GM11168 (cell line): ENCODE measurements around the gene ESRP2.

Source experiments
- in situ Hi-C: fragments of 300-500 bp; cut with MboI; formaldehyde crosslinking; loops from one replicate; pipeline ENCODE4 v1.12.0; 2022; ENCODE audit warnings: low sequenced_read_pairs; ENCODE audit not compliant: unreplicated experiment

Gene ESRP2

DNA sequence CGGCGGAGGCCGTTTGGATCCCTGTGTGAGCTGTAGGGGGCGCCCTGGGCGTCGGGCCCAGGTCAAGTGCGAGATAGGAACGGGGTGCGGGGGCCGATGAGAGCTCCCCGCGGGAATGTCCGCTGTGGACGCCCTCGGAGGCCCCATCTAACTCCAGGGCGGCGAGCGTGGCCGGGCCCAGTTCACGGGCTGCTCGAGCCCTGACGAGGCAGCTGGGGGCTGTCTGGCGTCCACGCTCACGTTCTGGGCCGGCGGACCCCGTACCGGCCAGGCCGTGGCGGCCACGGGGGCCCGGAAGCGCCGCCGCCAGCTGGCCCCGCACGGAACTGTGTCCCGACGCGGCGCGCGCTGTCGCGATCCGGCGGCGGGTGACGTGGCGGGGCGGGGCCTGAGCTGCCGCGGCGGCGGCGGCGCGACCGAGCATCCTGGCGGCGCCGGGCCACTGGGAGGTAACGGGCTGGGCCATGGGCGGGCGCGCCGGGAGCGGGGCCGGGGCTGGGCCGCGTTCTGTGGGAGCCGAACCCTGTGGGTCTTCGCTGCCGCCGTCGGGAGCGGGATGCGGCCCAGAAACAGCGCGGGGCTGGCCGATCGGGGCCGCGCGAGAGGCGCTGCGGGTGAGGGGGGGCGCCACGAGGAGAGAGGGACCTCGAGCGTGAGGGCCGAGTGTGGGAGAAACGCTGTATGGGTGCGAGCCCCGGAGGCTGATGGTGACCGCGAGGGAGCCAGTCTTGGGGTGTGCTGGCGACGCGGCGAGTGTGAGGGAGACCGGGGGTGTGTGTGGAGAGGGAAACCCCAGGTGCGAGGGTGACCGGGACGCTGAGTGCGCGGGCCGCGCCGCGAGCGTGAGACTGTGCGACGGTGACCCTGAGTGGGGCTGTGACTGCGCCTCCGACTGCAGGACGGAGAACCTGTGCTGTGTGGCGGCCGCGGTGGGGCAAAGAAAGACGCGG lies 28.5 kb upstream of the ESRP2 start, which contains the start of gene SLC7A6:
Gene SLC7A6, plus strand, starts transcription at position 399 of the 950 bp plus-strand sequence. CDS start 10,201 bp downstream, outside the sequence.
- in situ Hi-C loops = no loop called here

DNA sequence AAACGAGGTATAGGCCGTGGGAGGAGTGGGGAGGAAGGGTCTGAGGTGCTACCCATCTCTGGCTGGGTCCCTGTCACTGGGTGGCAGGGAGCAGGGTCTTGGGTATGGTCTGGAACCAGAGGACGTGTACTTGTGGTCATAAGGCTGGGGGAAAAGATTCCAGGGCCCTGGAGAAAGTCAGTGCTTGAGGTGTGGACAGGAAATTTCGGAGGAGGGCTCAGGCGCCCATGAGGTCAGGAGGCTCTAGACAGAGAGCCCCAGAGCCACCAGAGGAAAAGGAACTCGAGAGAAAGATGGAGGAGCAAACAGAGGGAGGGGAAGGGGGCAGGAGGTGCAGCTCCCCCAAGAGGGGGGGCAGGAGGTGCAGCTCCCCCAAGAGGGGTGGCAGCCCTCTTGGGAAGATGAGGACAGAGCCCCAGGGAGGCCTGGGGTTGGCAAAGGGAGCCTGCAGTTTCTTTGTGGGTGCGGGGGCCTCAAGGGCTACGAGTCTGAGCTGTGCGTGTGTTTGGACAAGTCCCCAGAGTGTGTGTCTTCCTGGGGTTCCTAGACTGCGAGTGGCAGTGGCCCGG lies 27.7 kb upstream of the ESRP2 start:
- in situ Hi-C loops = no loop called here

DNA sequence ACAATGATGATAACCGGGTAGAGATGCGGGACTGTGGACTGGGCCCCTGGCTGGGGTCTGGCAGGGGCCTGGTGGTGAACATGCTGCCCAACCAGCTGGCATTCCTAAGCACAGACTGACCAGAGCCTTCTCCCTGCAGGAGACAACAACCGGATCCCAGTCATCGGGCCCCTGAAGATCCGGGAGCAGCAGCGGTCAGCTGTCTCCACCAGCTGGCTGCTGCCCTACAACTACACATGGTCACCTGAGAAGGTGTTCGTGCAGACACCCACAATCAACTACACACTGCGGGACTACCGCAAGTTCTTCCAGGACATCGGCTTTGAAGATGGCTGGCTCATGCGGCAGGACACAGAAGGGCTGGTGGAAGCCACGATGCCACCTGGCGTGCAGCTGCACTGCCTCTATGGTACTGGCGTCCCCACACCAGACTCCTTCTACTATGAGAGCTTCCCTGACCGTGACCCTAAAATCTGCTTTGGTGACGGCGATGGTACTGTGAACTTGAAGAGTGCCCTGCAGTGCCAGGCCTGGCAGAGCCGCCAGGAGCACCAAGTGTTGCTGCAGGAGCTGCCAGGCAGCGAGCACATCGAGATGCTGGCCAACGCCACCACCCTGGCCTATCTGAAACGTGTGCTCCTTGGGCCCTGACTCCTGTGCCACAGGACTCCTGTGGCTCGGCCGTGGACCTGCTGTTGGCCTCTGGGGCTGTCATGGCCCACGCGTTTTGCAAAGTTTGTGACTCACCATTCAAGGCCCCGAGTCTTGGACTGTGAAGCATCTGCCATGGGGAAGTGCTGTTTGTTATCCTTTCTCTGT lies 23.3 kb upstream of the ESRP2 start:
- in situ Hi-C loops = loop anchor here (5.0 kb wide), 1 partner anchor 53 kb away; the partner anchor contains the start of genes PRMT7 and SLC7A6OS

DNA sequence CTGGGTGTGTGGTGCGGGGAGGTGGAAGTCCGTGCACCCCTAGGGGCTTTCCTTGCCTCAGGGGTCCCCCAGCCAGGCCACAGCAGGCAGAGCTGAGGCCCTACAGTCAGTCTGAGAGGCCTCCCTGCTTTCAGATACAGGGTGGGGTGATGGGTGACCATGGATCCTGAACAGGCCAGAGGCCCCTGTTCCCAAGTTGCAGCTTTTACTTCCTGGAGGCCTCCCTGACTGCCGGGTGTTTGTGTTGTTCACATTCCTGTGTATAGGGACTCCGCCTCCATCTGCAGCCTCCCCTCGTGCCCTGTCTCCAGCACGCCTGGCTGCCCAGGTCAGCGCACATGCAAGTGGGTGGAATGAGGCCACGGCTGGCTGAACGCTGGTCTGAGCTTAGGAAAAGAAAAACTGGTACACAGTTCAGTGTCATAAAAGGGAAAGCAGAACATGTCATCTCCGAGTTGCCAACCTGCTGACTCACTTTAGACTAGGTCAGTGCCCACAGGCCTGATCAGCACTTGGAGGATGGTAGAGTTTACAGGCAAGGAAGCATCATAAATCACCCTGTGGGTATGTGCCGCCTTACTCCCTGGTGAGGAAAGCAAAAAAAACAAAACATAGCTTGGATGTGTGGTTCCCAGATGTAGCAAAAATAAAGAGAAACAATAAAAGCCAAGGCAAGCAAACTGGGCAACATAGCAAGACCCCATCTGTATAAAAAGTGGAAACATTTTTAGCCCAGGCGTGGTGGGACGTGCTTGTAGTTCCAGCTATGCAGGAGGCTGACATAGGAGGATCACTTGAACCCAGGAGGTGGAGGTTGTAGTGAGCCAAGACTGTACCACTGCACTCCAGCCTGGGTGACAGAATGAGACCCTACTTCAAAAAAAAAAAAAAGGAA lies 22.2 kb upstream of the ESRP2 start:
- in situ Hi-C loops = loop anchor here (5.0 kb wide), 1 partner anchor 54 kb away; the partner anchor contains the start of genes PRMT7 and SLC7A6OS

DNA sequence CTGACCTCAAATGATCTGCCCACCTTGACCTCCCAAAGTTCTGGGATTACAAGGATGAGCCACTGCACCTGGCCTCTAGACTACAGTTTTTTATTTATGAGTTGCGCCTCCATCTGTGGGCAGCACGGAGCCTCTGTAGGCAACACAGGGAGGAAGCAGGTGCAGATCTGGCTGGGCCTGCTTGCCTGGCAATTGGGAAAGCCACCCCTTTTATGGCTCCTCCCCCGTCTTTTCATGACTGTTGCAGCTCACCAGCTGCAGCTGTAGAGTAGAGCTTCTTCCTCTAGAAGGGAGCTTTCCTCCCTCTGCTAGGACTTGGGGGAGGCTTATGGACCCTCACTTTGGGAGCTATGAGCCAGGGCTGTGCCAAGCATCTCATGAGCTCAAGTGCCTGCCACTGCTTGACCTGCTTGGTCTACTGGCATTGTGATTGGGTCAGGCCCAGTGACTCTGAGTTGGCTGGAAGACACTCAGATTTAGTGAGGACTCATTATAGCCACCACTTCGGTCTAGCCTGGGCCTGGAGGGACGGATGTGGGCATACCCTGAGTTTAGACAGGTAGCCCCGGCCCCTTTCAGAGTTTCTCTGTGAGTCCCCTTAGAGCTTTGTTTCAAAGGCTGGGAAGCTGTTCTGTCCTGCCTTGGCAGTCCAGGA lies 21.5 kb upstream of the ESRP2 start:
- in situ Hi-C loops = loop anchor here (5.0 kb wide), 1 partner anchor 55 kb away; the partner anchor contains the start of genes PRMT7 and SLC7A6OS

DNA sequence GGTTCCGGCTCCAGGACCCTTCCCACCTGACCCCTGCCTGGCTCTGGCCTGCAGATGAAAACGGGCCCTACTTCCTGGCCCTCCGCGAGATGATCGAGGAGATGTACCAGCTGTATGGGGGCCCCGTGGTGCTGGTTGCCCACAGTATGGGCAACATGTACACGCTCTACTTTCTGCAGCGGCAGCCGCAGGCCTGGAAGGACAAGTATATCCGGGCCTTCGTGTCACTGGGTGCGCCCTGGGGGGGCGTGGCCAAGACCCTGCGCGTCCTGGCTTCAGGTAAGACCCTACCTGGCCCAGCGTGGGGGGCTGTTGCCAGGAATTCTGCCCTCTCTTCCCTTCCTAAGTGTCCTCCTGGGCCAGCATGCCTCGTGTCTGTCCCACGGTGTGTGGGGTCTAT lies 19.8 kb upstream of the ESRP2 start:
- in situ Hi-C loops = loop anchor here (5.0 kb wide), 1 partner anchor 57 kb away; the partner anchor contains the start of genes PRMT7 and SLC7A6OS

DNA sequence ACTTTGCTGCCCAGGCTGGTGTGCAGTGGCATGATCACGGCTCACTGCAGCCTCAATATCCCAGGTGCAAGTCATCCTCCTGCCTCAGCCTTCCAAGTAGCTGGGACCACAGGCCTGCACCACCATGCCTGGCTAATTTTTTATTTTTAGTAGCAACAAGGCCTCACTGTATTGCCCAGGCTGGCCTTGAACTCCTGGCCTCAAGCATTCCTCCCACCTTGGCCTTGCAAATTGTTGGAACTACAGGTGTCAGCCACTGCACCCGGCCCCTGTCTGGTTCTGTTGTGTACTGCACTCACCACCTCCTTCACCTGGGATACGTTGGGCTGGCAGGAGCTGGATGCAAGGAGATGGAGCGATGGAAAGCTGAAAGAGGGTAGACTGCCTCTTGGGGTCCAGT lies 17.8 kb upstream of the ESRP2 start:
- in situ Hi-C loops = no loop called here

DNA sequence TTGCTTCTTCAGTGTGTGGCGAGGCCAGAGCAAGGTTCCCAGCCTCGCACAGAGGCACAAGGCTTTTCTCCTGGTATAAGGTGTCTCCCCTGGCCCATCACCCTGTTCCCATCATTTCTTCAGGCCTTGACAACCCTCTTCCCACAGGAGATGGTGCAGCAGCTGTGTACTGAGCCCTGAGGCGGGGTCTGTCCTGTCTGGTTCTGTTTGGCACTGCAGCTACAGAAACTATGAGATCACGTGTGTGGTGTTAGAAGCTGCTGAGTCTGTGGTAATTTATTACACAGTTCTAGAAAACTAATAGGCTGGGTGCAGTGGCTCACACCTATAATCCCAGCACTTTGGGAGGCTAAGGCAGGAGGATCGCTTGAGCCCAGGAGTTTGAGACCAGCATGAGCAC lies 16.5 kb upstream of the ESRP2 start:
- in situ Hi-C loops = no loop called here

DNA sequence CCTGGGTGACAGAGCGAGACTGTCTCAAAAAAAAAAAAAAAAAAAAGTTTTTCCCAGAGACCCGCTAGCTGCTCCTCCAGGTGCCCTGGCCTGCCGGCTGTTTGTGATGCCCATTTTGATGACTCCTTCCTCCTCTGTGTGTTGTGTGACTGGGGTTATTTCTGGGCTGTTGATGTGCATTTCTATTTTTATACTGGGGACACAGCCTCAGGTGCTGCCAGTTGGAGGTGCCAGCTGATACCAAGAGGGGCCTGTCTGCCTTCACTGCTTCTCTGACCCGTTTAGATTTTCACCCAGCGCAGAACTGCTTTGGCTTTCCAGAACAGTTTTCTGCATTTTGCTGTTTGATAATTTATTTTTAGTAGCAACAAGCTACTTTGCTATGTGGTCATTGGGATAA lies 15.9 kb upstream of the ESRP2 start:
- in situ Hi-C loops = no loop called here

DNA sequence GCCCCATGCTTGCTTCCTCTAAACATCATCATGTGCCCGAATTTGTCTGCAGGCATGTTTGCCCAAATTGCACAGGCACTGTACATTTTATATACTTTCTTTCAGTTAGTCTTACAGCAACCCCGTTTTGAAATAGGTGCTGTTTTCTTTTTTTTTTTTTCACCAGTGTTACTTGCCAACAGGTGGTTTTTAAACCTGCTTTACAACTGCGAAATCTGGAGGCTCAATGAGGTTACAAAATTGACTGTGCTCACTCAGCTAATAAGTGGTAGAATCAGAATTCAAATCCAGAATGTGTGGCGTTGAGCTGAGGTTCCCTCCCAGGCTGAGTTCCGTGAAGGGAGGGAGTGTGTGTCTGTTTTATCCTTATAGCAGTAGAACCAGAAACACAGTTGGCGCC lies 15.0 kb upstream of the ESRP2 start:
- in situ Hi-C loops = no loop called here

DNA sequence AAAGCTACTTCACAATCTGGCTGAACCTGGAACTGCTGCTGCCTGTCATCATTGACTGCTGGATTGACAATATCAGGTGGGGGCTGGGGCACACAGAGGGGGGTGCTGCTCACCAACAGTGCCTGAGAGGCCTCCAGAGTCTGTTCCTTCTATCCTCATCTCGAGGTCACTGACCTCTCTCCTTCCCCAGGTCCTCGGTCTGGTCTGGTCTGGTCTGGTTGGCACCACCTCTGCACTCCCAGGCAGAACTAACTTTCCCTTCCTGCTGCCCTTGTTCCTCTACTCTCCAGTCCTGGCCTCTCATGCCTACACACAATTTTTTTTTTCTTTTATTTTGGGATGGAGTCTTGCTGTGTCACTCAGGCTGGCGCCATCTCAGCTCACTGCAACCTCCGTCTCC lies 13.4 kb upstream of the ESRP2 start:
- in situ Hi-C loops = no loop called here

DNA sequence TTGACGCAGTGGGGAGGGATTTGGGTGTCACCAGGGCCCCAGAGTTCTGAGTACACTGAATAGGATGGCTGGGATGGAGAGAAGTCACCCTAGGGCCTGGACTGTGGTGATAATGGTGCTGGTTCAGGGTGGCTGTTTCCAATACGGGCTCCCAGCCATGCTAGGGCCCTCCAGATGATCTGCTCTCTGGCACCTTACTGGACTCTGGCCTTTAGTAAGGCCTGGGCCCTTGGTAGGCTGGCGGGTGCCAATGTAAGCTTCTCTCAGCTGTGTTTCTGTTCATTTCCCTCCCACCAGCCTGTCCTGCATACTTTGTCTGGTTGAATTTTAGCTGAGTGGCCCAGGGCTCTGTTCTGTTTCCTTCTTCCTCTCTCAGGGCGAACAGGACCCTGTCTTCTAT lies 12.0 kb upstream of the ESRP2 start:
- in situ Hi-C loops = no loop called here

DNA sequence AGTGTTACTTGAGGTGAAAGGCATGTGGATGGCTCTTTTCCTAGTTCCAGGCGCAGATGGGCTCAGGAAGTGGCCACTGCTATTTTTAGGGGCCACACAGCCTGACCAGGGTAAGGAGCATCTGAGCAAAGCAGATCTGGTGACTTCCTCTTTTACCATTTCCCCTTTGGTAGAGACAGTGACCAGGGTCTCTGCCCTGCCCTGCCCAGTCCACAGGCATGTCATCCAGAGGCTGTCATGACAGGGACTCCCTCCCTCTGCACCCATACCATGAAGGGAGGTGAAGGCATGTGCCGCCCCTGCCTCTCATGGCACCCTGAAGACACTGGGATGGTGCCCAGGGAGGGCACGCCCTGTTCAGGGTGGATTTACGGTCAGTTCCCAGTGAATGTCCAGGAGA lies 11.5 kb upstream of the ESRP2 start:
- in situ Hi-C loops = no loop called here

DNA sequence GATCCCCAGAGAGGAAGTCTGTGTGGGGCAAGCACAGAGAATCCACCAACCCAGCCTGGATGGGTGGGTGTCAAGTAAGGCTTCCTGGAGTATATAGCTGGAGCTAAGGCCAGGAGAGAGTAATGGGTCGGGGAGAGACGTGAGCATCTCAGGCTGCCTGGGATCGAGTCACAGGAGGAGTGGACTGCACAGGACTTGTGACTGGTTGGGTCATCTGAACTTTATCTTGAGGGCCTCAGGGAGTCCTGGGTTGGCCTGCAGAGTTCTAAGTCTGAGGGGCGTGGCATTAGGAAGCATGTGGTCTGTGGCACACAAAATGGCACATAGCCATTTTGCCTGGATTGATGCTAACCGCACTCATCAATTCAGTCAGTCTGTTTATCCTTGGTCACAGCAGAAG lies 10.7 kb upstream of the ESRP2 start:
- in situ Hi-C loops = no loop called here

DNA sequence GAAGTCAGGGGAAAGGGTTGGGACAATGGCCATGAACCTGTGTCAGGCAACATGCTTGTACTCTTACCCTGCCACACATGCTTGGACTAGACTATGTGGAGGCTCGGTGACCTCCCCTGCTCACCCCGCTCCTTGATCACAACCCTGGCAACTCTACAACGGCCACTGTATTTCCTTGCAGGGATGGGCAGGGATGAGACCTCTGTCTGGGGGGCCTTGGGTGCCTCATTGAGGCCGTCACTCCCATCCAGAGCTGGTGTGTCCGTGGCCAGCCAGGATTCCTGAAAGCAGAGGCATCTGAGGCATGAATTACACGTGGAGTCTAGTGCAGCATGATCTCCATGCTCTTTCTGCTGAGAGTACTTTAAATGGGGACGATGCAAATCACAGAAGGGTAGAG lies 10.2 kb upstream of the ESRP2 start:
- in situ Hi-C loops = no loop called here

DNA sequence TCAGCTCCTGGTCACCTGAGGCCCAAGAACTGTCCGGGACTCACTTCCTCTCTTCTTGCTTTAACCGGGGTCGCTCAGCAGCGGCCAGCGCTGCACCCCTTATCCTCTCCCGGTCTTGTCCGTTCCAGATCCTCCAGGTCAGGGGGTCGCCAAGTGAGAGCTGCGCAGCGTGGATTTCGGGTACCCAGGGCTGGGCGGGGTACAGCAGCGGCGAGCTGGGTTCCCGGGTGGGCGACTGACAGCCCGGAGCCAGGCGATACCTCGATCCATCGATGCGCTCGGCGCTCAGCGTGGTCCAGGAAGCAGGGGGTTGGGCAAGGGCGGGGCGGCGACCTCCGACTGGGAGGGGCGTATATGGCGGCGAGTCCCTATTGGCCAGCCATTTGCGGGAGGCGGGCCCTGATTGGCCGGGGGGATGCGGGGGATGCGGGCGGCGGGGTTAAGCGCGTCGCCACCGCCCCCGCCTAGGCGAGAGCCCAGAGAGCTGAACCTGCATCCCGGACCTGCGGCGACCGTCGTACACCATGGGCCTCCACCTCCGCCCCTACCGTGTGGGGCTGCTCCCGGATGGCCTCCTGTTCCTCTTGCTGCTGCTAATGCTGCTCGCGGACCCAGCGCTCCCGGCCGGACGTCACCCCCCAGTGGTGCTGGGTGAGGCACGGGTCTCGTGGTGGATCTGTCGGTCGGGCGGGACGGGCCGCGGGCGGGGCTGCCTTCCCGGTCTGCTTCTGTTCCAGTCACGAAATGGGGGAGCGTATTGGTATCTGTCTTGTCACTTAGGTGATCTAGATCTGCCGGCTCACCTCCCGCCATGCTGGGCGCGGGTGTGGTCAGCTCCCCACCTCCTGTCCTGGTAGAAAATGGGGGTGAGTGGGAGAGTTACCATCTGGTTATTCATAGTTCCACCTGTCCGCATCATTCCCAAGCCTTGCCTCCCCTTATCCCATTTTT lies 9.3 kb upstream of the ESRP2 start, which contains the start of gene PLA2G15:
Gene PLA2G15, plus strand, starts transcription at position 471 of the 951 bp plus-strand sequence. Its CDS starts 54 bp downstream, at position 525.
- in situ Hi-C loops = no loop called here

DNA sequence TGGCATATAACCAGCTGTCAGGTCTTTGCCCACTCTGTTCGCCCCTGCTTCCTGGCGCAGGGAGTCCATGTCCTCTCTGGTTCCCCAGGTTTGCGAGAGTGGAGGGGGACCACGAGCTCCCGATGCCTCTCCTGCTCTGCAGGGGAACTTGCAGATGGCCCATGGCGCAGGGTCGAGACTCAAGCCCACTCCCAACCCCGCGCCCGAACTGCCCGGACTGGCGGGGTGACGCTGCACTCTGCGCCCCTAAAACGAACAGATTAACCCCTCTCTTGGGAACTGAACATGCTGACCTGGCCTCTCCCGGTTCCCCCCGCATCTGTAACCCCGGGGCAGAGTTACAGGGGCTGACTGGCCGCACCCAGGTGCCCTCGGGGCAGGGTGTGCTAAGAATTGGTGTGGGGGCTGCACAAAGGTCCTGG lies 8.6 kb upstream of the ESRP2 start:
- in situ Hi-C loops = no loop called here
